H1 (cell line): ENCODE measurements around the gene GNG13. TPM values are rescaled to one million over a fixed set of nuclear protein-coding genes. Genes with fewer than 3 reads are reported as not detected.

ENCODE experiments used
- CTCF ChIA-PET: fragments of 300-600 bp; sonication (Branson Sonifier 250); formaldehyde crosslinking; loops from one replicate; lab custom pipeline; 2021; ENCODE audit not compliant: partially characterized antibody; lab: Charles Lee
- POLR2A ChIA-PET: fragments of 300-600 bp; sonication (Branson Sonifier 250); formaldehyde crosslinking; loops from one replicate; lab custom pipeline; 2021; ENCODE audit warnings: inconsistent platforms; ENCODE audit not compliant: partially characterized antibody; lab: Charles Lee
- DNase-seq, 2 experiments: peaks; one replicate each; pipeline versions ENCODE4 v3.0.0 to v3.0.0-alpha.2; 2010 to 2022; ENCODE audit warnings: low spot score in 2 of 2, low read depth in 1 of 2, mixed read lengths in 1 of 2
- FAIRE-seq: peaks from 2 replicates; lab custom pipeline; 2011; peaks lifted over from hg19 to GRCh38; lab: Jason Lieb, UNC
- H2AFZ ChIP-seq: 2 replicates; pipeline ENCODE4 v1.8.1; 2012; ENCODE audit warnings: low read length, inconsistent platforms
- H2AK5ac ChIP-seq: 2 replicates; pipeline ENCODE4 v1.6.1; 2013; ENCODE audit warnings: low read depth, low read length
- H2BK120ac ChIP-seq: replicated peaks from 2 replicates; pipeline ENCODE3; 2013; ENCODE audit warnings: low read depth, low read length, inconsistent platforms
- H2BK12ac ChIP-seq: 2 replicates; pipeline ENCODE4 v1.6.1; 2013; ENCODE audit warnings: low read depth, low read length
- H2BK15ac ChIP-seq: 2 replicates; pipeline ENCODE4 v1.6.1; 2013; ENCODE audit warnings: low read length
- H2BK20ac ChIP-seq: 2 replicates; pipeline ENCODE4 v1.6.1; 2013; ENCODE audit warnings: low read length
- H2BK5ac ChIP-seq: 2 replicates; pipeline ENCODE4 v1.6.1; 2013; ENCODE audit warnings: low read depth, low read length
- H3K14ac ChIP-seq: 2 replicates; pipeline ENCODE4 v1.6.1; 2013; ENCODE audit warnings: inconsistent platforms; ENCODE audit not compliant: insufficient read length
- H3K18ac ChIP-seq: 2 replicates; pipeline ENCODE4 v1.6.1; 2013; ENCODE audit warnings: low read length; ENCODE audit errors: extremely low read depth
- H3K23ac ChIP-seq: 2 replicates; pipeline ENCODE4 v1.6.1; 2013; ENCODE audit warnings: inconsistent platforms; ENCODE audit not compliant: insufficient read length
- H3K23me2 ChIP-seq: 2 replicates; pipeline ENCODE4 v1.6.1; 2013; ENCODE audit warnings: low read depth, low read length
- H3K27ac ChIP-seq: 2 replicates; pipeline ENCODE4 v1.6.1; 2011; ENCODE audit warnings: low read depth, low read length, inconsistent platforms
- H3K27me3 ChIP-seq, 4 experiments: replicated peaks in 1 of 4; 1 replicate in 1 of 4; 2 replicates in 3 of 4; pipeline versions ENCODE4 v1.6.1 to v1.8.1; 2011 to 2013; ENCODE audit warnings: low read length in 3 of 4, mild to moderate bottlenecking in 3 of 4, inconsistent platforms in 2 of 4, mixed read lengths in 2 of 4, moderate library complexity in 1 of 4; ENCODE audit not compliant: control insufficient read depth in 3 of 4, insufficient read depth in 3 of 4; ENCODE audit errors: extremely low read depth in 1 of 4
- H3K36me3 ChIP-seq, 4 experiments: 2 replicates each; pipeline versions ENCODE4 v1.6.1 to v1.8.1; 2011 to 2013; ENCODE audit warnings: mild to moderate bottlenecking in 4 of 4, low read length in 3 of 4, moderate library complexity in 2 of 4, control low read depth in 1 of 4, inconsistent platforms in 1 of 4; ENCODE audit not compliant: insufficient read depth in 4 of 4, control insufficient read depth in 2 of 4
- H3K4ac ChIP-seq: replicated peaks from 2 replicates; pipeline ENCODE3; 2013; ENCODE audit warnings: low read length, low read depth, mixed read lengths, inconsistent platforms; ENCODE audit not compliant: insufficient read length
- H3K4me1 ChIP-seq, 4 experiments: replicated peaks in 1 of 4; 1 replicate in 1 of 4; 2 replicates in 3 of 4; pipeline versions ENCODE4 v1.6.1 to v1.8.1; 2011 to 2013; ENCODE audit warnings: low read length in 3 of 4, inconsistent platforms in 2 of 4, mixed read lengths in 1 of 4; ENCODE audit not compliant: insufficient read depth in 4 of 4, control insufficient read depth in 3 of 4
- H3K4me2 ChIP-seq, 2 experiments: 2 replicates each; pipeline versions ENCODE4 v1.6.1 to v1.8.1; 2011 to 2013; ENCODE audit warnings: low read depth in 2 of 2, low read length in 2 of 2, control low read depth in 1 of 2, inconsistent platforms in 1 of 2, mild to moderate bottlenecking in 1 of 2; ENCODE audit not compliant: insufficient read depth in 1 of 2
- H3K4me3 ChIP-seq, 4 experiments: fragments of 200-600, 300-600 bp in 1 of 4; sonication (generic), shearing (Covaris generic), sonication (Bioruptor Twin) in 1 of 4; 2 replicates each; pipeline versions ENCODE4 v1.5.1 to v1.8.1; 2011 to 2016; ENCODE audit warnings: low read length in 4 of 4, low read depth in 3 of 4, control low read depth in 2 of 4, inconsistent platforms in 2 of 4, mild to moderate bottlenecking in 2 of 4, mixed read lengths in 1 of 4, moderate library complexity in 1 of 4; ENCODE audit not compliant: insufficient read depth in 2 of 4; ENCODE audit errors: extremely low read depth in 1 of 4
- H3K56ac ChIP-seq: replicated peaks from 2 replicates; pipeline ENCODE3; 2013; ENCODE audit warnings: low read depth, mild to moderate bottlenecking, mixed read lengths, low read length, inconsistent platforms; ENCODE audit not compliant: insufficient read length
- H3K79me1 ChIP-seq: 2 replicates; pipeline ENCODE4 v1.6.1; 2013; ENCODE audit warnings: low read depth, low read length, control low read depth
- H3K79me2 ChIP-seq, 2 experiments: 2 replicates each; pipeline versions ENCODE4 v1.6.1 to v1.8.1; 2012 to 2013; ENCODE audit warnings: low read length in 2 of 2, mild to moderate bottlenecking in 2 of 2, inconsistent platforms in 1 of 2; ENCODE audit not compliant: insufficient read depth in 2 of 2, control insufficient read depth in 1 of 2
- H3K9ac ChIP-seq, 4 experiments: replicated peaks in 1 of 4; 1 replicate in 1 of 4; 2 replicates in 3 of 4; pipeline versions ENCODE4 v1.6.1 to v1.8.1; 2011 to 2013; ENCODE audit warnings: low read depth in 3 of 4, low read length in 3 of 4, control low read depth in 2 of 4, mild to moderate bottlenecking in 2 of 4, moderate library complexity in 2 of 4, inconsistent platforms in 1 of 4; ENCODE audit errors: extremely low read depth in 1 of 4
- H3K9me3 ChIP-seq, 2 experiments: 2 replicates each; pipeline versions ENCODE4 v1.6.1 to v1.8.1; 2012 to 2013; ENCODE audit warnings: mild to moderate bottlenecking in 2 of 2, moderate library complexity in 2 of 2, control low read depth in 1 of 2, inconsistent platforms in 1 of 2, low read depth in 1 of 2, low read length in 1 of 2, mixed read lengths in 1 of 2; ENCODE audit not compliant: insufficient read depth in 2 of 2
- H4K20me1 ChIP-seq, 2 experiments: replicated peaks in 1 of 2; 2 replicates each; pipeline versions ENCODE3 to v1.8.1; 2011 to 2013; ENCODE audit warnings: inconsistent platforms in 2 of 2, low read length in 2 of 2, mild to moderate bottlenecking in 1 of 2; ENCODE audit not compliant: insufficient read depth in 2 of 2, control insufficient read depth in 1 of 2
- H4K5ac ChIP-seq: 2 replicates; pipeline ENCODE4 v1.6.1; 2013; ENCODE audit warnings: low read length, low read depth, mixed read lengths, inconsistent platforms; ENCODE audit not compliant: insufficient read length
- H4K8ac ChIP-seq: 2 replicates; pipeline ENCODE4 v1.8.0; 2013; ENCODE audit warnings: mild to moderate bottlenecking, moderate library complexity, low read length, inconsistent platforms; ENCODE audit not compliant: insufficient read depth; ENCODE audit errors: extremely low read depth
- H4K91ac ChIP-seq: replicated peaks from 2 replicates; pipeline ENCODE3; 2013; ENCODE audit warnings: low read length, mixed read lengths, inconsistent platforms; ENCODE audit not compliant: insufficient read length
- EZH2 ChIP-seq: fragments of 200-600 bp; sonication (generic); IDR thresholded peaks from 2 replicates; pipeline ENCODE4 v1.7.1; 2012; ENCODE audit warnings: low read depth, mild to moderate bottlenecking, moderate library complexity, low read length, inconsistent platforms; ENCODE audit not compliant: severe bottlenecking
- NANOG ChIP-seq: IDR thresholded peaks from 2 replicates; pipeline ENCODE4 v1.6.1; 2011; ENCODE audit warnings: low read length, low read depth, mild to moderate bottlenecking, inconsistent platforms; ENCODE audit not compliant: insufficient read depth, poor library complexity, severe bottlenecking
- SP2 ChIP-seq: IDR thresholded peaks from 2 replicates; pipeline ENCODE4 v1.6.1; 2012; ENCODE audit warnings: mild to moderate bottlenecking, low read length, inconsistent platforms
- SUZ12 ChIP-seq: fragments of 200-600 bp; sonication (generic); IDR thresholded peaks from 2 replicates; pipeline ENCODE4 v1.6.1; 2012; ENCODE audit warnings: mild to moderate bottlenecking, inconsistent platforms, low read length, moderate library complexity, mixed read lengths
- TBP ChIP-seq: IDR thresholded peaks from 2 replicates; pipeline ENCODE4 v1.6.1; 2011; ENCODE audit warnings: low read depth, low read length, improper control_type of control experiment
- WGBS, 2 experiments: shearing (Covaris generic) in 1 of 2; methylation state at CpG; one replicate each; pipeline versions ENCODE4 v1.1.6 to v1.1.7; 2013 to 2015; ENCODE audit warnings: low lambda C conversion rate in 2 of 2, mixed read lengths in 2 of 2, inconsistent platforms in 1 of 2, low coverage in 1 of 2, missing lambda C conversion rate in 1 of 2; ENCODE audit not compliant: insufficient replicate concordance in 2 of 2, insufficient coverage in 1 of 2, insufficient read length in 1 of 2; ENCODE audit errors: extremely low coverage in 1 of 2, missing lambda C conversion rate in 1 of 2; 5-methylcytosine and 5-hydroxymethylcytosine counted together
- polyA plus RNA-seq, 7 experiments: library from polyadenylated mRNA; depleted of rRNA in 3 of 7; stranded (reverse) in 5 of 7; unstranded in 2 of 7; fragments of >200 nt in 5 of 7; fragments of 200-250 nt in 2 of 7; gene quantifications; 1 replicate in 5 of 7; 2 replicates in 1 of 7; 4 replicates in 1 of 7; pipeline versions ENCODE4 v1.2.1 to v1.2.3, GENCODE V29; 2011 to 2013; ENCODE audit warnings: missing spikeins in 2 of 7, mixed read lengths in 2 of 7
- total RNA-seq: library from RNA; stranded (reverse); fragmentation: NEBNext Ultra II Directional; extraction: Animal tissue kit (Norgen Biotek cat#: 25700); gene quantifications from 2 replicates; pipeline ENCODE4 v1.2.1, GENCODE V29; 2021

Gene GNG13
- total and polyA plus RNA-seq, 2 of the 8 experiments (the other 6 are each of a cell fraction or from before 2014, with no cell fraction given): not detected

- Histone ChIP-seq H3K27ac (no peak overlapping the region), H3K14ac (no peak overlapping the region), H3K18ac (no peak overlapping the region), H2BK15ac (no peak overlapping the region), H3K27me3 (peaks cover 0 to 3% (median under 1%) of the 10 kb centered on the region in 4 experiments; a peak in 3 of 7 replicates), H3K23me2 (no peaks in the 10 kb centered on the region; the same call in 1 of the 2 replicates), H3K9me3 (no peaks in the 10 kb centered on the region), H3K79me1 (no peaks in the 10 kb centered on the region), H4K91ac (no peak overlapping the region), H3K79me2 (no peaks in the 10 kb centered on the region), H2BK20ac (no peak overlapping the region), H2BK120ac (no peak overlapping the region), H3K56ac (no peak overlapping the region), H3K23ac (no peak overlapping the region), H2BK12ac (no peak overlapping the region), H2BK5ac (no peak overlapping the region), H4K8ac (no peak overlapping the region), H3K4me2 (no peak overlapping the region), H2AK5ac (no peak overlapping the region), H2AFZ (no peak overlapping the region), H3K36me3 (peaks cover 0 to 6% (median 2%) of the 10 kb centered on the region in 4 experiments; a peak in 2 of 8 replicates), H3K4me3 (no peak overlapping the region), H3K9ac (no peak overlapping the region), H3K4ac (no peak overlapping the region), H4K20me1 (peaks cover 4 to 13% of the 10 kb centered on the region in 2 experiments), H3K4me1 (peaks cover 0 to 5% (median under 1%) of the 10 kb centered on the region in 4 experiments; a peak in 2 of 7 replicates), H4K5ac (no peak overlapping the region)
- FAIRE-seq: no peak
- CTCF ChIA-PET: interaction anchor here (0.6 to 13.7 kb wide), 6 partner anchors 10 to 184 kb away, joined by 3 to 424 read pairs (median 46); partner anchors contain the start of genes ANTKMT, CCDC78, CIAO3 and HAGHL
- 85% methylated on average over 16 of the region's 19 CpGs; no CpG with 5 or more reads in 1 of the 2 experiments for WGBS, 2 experiments
- POLR2A ChIA-PET: interaction anchor here (0.6 to 1.5 kb wide), 5 partner anchors 11 to 66 kb away, joined by 3 to 4 read pairs (median 3); partner anchors contain the start of genes CIAO3 and METRN
- DNase-seq: no peak
- TF ChIP-seq SP2 (no peak), EZH2 (no peak), NANOG (no peak), TBP (no peak), SUZ12 (no peak)
Measured at GRCh38 chr16:781346-782010, 19.1 kb downstream of the GNG13 start.
